HG03196 (cell line): Measurements from ENCODE around the gene GPR137B.
"Not testable (repeated sequence)": the region's sequence is repeated elsewhere in the genome, so short reads cannot be mapped to it uniquely, and the experiment has no call there.

Experiments
- ATAC-seq: cut with Tn5 transposase; IDR thresholded peaks from one replicate; pipeline ENCODE4 v1.9.1; 2021; ENCODE audit not compliant: unreplicated experiment

The GPR137B gene

DNA sequence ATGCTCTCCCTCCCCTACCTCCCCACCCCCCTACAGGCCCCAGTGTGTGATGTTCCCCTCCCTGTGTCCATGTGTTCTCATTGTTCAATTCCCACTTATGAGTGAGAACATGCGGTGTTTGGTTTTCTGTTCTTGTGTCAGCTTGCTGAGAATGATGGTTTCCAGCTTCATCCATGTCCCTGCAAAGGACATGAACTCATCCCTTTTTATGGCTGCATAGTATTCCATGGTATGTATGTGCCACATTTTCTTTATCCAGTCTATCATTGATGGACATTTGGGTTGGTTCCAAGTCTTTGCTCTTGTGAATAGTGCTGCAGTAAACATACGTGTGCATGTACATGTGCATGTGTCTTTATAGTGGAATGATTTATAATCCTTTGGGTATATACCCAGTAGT lies 44.1 kb downstream of the GPR137B start:
- ATAC-seq = not testable (repeated sequence)

DNA sequence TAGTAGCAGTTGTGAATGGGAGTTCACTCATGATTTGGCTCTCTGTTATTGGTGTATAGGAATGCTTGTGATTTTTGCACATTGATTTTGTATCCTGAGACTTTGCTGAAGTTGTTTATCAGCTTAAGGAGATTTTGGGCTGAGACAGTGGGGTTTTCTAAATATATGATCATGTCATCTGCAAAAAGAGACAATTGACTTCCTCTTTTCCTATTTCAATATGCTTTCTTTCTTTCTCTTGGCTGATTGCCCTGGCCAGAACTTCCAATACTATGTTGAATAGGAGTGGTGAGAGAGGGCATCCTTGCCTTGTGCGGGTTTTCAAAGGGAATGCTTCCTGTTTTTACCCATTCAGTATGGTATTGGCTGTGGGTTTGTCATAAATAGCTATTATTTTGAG lies 45.7 kb downstream of the GPR137B start:
- not testable (repeated sequence) for ATAC-seq

DNA sequence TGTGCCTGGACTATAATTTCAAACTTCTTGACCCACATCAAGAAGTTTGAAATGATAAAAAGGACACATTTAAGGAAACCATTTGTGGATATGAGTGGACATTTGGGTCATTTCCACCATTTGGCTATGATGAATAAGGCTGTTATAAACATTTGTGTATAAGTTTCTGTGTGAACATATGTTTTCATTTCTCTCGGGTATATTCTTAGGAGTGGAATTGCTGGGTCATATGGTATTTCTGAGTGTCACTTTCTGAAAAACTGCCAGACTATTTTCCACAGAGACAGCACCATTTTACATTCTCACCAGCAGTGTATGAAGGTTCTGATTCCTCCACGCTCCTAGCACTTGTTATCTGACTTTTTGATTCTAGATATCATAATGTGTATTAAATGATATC lies 50.8 kb downstream of the GPR137B start:
- ATAC-seq = no peak

GRCh38 chr1:236200925-236201324 lies 58.6 kb downstream of the GPR137B start:
- ATAC-seq = no peak

GRCh38 chr1:236201786-236202185 lies 59.4 kb downstream of the GPR137B start:
- no peak for ATAC-seq

- ATAC-seq = no peak
These were observed 61.7 kb downstream of the GPR137B start for GRCh38 chr1:236204039-236204438.

DNA sequence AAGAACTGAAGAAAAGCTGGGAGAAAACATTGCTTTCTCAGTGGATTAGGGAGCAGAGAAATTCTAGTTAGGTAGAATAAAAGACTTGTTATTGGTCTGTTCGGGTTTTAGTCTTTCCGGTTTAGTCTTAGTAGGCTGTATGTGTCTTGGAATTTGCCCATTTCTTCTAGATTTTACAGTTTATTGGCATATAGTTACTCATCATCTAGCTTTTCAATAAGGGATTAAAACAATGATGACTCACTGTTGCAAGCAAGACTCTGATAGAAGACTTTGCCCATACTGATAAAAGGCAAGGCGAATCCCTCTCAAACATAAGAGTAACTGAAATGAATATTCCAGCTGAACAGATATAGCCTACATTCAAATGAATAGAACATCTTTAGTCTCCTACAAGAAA lies 62.3 kb downstream of the GPR137B start:
- no peak for ATAC-seq

DNA sequence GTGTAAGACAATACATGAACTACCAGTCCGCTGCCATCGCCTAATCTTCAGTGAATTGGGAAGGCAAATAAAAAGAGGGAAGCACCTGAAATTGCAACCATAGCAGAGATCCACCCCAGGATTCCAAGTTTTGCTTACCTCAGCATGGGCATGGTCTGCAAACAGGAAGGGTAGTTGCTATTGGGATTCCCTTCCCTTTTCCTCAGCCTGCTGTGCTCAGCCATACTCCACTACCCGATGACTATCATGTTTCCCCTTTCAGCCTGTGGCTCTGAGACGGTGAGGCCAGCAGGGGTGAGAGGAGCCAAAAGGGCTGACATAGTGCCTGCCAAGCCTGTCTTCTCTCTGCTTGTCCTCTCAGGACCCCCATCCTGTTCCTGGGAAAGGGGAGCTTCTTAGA lies 64.2 kb downstream of the GPR137B start:
- ATAC-seq = no peak

DNA sequence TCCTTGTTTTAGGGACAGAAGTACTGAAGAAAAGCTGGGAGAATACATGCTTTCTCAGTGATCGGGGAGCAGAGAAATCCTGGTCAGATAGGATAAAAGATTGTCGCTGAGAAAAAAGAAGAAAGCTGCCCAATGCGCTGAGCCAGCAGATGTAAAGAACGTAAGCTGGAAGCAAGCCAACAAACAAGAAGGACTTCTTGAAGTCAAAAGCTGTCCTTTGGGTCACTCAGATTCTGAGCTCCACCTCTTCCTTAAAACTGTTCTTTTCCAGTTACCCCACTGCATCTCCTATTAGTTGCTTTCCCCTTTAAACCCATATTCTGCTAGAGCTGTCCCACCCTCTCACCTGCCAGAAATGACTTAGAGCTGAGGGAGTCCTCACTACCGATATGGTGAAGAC lies 64.8 kb downstream of the GPR137B start:
- ATAC-seq = no peak

DNA sequence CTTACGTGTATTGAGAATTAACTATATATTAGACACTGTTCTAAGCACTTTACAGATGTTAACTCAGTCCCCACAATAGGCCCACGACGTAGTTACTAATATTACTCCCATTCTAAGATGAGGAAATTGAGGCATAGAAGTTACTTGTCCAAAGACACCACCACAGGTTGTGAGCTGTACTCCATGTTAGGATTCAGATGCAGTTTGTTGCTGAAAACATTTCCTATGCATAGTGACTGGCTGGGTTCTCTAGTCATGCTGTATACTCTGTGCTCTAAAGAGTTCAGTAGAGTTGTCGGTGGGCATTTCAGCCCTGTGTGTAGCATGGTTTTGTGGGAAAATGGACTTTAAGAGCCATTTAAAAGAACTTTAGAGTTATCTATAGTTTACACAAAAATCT lies 65.2 kb downstream of the GPR137B start:
- no peak for ATAC-seq

DNA sequence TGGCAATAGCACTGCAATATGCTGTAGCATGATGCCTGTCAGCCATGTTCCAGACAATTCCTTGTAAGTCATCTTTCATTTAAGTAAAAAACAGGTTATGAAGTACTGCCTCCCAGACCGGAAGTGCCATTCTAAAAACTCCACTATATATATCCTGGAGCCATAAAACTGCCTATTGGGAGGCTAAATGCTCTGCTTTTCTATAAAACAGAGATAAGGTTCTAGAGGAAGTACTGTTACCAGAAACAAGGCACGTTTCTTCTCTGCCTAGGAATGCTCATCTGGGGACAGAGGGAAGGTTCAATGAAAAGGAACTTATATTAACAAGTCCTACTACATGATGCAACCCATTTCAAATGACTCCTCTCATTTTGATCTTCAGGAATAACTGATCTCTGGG lies 66.8 kb downstream of the GPR137B start:
- ATAC-seq = no peak

- no peak for ATAC-seq
These were observed 67.4 kb downstream of the GPR137B start for GRCh38 chr1:236209713-236210112.

DNA sequence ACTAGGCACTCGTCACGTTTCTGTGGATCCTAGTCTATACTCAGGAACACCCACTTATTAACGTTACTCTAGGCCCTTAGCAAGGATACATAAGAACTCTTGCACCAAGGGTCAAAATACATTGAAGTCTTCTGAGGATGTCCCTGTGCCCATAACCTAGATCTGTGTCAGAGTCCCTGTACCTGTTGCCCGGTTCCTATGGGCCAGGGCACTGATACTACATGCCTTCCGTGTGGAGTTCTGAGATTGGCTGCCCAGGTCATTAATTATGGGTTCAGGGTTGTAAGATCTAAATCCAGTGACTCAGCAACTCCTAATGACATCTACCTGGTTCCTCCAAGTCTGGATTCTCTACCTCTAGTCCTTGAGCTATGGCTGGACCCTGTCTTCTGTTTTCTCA lies 69.5 kb downstream of the GPR137B start:
- no peak for ATAC-seq

GRCh38 chr1:236213534-236213933 lies 71.2 kb downstream of the GPR137B start:
- no peak for ATAC-seq

DNA sequence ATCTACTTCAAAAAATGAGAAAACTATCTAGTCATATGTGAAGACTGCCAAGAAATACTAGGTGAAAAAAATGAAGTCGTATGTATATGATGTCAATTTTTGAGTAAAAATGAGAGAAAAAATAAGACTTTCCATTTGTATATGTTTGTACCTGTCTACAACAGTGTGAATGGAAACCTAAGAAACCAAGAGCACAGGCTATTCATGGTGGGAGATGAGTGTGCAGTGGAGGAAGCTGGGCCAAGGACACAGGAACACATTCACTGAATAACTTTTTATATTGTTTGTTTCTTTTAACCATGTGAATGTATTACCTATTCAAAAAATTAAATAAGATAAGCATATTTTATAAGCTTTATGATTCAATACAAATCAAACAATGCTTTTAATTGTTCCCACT lies 72.4 kb downstream of the GPR137B start:
- no peak for ATAC-seq

GRCh38 chr1:236220473-236220872 lies 78.1 kb downstream of the GPR137B start:
- ATAC-seq = no peak

GRCh38 chr1:236222632-236223031 lies 80.3 kb downstream of the GPR137B start:
- ATAC-seq = no peak

DNA sequence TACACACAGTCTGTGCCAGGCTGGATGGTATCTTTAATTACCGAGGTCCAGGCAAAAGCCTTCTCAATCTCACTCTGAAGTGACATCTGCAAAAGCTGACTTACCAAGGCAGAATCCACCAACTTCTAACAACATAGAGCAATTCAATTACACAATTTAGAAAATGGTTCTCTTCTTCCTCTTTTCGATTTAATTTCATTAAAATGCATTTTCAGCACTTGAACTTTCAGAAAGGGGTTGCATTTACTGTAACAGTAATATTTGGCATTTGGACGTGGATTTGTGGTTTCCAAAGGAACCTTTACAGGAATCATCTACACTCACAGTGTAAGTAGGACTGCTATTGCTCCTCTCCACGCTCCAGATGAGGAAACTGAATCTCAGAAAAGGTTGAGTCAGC lies 86.1 kb downstream of the GPR137B start:
- ATAC-seq = no peak

GRCh38 chr1:236235116-236235515 lies 92.8 kb downstream of the GPR137B start:
- ATAC-seq = no peak

GRCh38 chr1:236239092-236239585 lies 96.8 kb downstream of the GPR137B start:
- ATAC-seq = no peak

GRCh38 chr1:236240675-236241074 lies 98.3 kb downstream of the GPR137B start:
- no peak for ATAC-seq

DNA sequence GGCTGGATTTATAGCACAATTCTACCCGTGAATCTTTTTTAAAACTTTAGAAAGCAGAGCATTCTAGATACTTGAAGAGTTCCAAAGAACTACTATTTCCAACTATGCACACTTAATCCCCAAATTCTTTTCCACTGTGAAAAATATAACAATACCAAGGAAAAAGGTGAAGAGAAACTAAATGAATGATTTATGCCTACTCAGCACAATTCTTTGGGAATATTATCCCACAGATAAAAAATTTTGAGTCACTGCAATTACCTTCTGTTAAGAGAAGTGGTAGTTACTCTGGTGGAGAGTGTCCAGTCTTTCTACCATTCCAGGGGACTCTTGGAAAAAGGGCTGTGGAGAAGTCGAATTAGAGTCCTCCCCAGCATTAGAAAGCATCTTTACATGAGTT lies 100.2 kb downstream of the GPR137B start:
- no peak for ATAC-seq

GRCh38 chr1:236247286-236247685 lies 104.9 kb downstream of the GPR137B start:
- no peak for ATAC-seq

DNA sequence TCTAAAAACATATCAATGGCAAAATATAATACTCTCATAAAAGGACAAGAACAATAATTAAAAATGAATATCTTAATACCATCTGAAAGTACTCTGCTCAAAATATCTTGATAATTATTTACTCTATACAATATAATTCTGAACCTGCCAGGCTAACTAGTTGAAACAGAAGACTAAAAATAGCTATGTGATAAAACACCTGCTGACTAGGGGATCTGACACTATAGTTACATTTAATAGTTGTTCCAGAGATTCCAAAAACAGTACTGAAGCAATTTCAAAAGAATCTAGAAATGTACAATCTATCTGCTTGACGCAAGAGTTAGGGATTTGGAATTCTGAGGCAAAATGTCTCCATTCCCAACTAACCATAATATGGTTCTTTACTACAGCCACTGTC lies 109.2 kb downstream of the GPR137B start:
- no peak for ATAC-seq
